Activated CD4-positive, alpha-beta T cell treated with anti-CD3 and anti-CD28 coated beads, Interleukin-2, amount 50 U/mL, for 48 hours (primary cell): ENCODE data around the gene CDCP1.
"Not testable (repeated sequence)": the region's sequence is repeated elsewhere in the genome, so short reads cannot be mapped to it uniquely, and the experiment has no call there.

Experiments used
- DNase-seq, 2 experiments: peaks; one replicate each; pipeline ENCODE4 v3.0.0-alpha.2; 2020

The CDCP1 gene

GRCh38 chr3:45053805-45054195 lies 92.4 kb downstream of the CDCP1 start:
- DNase-seq, result not testable (repeated sequence)

DNA sequence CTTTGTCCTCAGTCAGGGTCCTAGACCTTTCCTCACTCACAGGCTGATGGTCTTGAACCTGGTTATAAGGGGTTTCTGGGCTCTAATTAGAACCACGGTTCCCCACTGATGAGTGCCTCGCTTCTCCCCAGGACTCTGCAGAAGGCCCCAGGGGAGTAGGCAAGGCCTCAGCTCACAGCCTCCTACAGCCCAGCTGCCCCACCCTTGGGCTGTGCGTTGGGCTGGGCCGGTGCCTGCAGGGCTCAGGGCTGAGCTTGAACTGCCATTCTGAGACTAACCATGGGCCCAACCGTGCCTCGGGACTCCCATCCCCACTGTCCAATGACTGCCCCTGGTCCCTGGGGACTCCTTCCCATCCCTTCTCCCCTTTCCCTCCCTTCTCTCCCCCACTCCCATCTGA lies 94.5 kb downstream of the CDCP1 start:
- DNase-seq, result no peak

DNA sequence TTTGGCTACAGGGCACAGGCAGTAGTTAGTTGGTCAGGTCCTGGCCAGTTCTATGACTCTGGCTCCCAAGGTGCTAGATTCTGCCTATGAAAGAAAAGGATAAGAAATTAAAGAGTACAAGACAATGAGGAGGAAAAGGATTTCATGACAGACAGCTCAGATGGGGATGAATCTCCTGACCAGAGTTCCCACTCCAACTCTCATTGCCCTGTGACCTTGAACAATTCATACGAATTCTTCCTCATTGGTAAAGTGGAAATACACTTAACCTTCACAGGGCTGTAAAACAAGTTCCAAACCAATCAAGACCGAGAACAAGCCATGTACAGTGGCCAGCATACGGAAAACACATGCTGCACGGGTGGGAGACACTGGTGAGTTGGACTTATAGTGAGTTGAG lies 96.4 kb downstream of the CDCP1 start:
- no peak for DNase-seq

GRCh38 chr3:45048244-45048643 lies 97.9 kb downstream of the CDCP1 start:
- DNase-seq, result no peak

- no peak for DNase-seq
Measured at GRCh38 chr3:45043728-45044299, 102.4 kb downstream of the CDCP1 start.

DNA sequence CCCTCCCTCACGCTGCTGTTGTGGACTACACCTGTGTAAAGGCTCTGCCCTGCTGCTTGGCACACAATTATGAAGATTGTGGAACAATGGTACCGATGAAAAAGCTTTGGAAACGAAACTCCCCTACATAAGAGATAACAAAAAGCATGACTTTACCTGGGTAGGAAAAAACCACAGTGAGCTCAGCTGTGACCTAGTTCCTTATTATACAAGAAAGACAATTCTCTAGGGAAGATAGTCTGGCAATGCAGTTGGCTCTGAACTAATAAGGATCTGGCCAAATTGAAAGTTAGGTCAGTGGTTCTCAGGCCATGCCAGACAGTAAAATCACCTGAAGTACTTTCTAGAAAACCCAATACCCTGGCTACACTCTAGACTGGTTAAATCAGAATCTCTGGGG lies 104.0 kb downstream of the CDCP1 start:
- no peak for DNase-seq

- DNase-seq, result no peak
Measured at GRCh38 chr3:45041666-45042065, 104.5 kb downstream of the CDCP1 start.

DNA sequence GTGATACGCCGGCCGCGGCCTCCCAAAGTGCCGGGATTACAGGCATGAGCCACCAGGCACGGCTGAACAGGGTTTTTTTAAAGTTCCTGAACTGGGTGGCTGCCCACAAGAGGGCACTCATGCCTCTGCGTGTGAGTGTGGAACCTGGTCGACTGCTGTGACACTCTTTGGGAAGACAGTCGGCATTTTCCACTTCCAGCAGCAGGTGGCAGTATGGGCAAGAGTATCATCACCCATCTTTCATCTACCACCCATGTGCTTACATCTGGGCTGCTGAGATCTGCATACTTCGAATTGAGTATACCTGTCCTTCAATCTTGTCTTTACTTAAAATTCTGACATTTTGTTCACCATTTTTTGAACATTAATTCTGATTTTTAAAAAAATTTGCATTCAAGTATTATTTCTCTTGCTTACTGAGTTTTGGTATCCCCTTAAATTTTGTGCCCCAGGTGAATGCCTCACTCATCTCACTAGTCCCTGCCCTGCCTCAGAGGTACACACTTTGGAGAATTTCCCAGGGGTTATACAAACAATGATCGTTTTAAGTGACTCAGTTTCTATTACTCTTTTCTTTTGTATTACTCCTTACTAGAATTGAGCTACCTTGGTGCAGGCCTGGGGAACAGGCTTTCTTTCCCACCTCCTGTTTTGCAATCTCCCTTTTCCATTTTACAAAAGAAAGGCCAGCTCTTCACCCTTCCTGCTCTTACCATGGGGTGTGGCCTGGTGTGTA lies 108.3 kb downstream of the CDCP1 start:
- peak; percentile 92 to 95 for DNase-seq

DNA sequence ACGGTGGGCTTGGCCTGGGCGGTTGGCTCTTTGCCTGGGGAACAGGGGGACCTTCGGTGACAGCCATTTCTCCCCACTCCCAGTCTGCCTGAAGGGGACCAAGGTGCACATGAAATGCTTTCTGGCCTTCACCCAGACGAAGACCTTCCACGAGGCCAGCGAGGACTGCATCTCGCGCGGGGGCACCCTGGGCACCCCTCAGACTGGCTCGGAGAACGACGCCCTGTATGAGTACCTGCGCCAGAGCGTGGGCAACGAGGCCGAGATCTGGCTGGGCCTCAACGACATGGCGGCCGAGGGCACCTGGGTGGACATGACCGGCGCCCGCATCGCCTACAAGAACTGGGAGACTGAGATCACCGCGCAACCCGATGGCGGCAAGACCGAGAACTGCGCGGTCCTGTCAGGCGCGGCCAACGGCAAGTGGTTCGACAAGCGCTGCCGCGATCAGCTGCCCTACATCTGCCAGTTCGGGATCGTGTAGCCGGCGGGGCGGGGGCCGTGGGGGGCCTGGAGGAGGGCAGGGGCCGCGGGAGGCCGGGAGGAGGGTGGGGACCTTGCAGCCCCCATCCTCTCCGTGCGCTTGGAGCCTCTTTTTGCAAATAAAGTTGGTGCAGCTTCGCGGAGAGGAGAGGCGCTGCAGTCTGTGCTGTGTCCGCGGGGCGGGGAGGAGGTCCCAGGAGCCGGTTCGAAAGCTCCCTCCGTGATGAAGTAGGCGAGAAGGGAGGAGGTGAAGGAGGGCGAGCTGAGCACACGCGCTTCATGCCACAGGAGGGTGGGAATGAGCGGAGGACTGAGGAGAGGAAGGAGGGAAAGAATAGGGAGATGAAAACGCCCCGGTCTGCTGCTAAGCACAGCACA lies 110.5 kb downstream of the CDCP1 start:
- peak; percentile 24 to 37 for DNase-seq

DNA sequence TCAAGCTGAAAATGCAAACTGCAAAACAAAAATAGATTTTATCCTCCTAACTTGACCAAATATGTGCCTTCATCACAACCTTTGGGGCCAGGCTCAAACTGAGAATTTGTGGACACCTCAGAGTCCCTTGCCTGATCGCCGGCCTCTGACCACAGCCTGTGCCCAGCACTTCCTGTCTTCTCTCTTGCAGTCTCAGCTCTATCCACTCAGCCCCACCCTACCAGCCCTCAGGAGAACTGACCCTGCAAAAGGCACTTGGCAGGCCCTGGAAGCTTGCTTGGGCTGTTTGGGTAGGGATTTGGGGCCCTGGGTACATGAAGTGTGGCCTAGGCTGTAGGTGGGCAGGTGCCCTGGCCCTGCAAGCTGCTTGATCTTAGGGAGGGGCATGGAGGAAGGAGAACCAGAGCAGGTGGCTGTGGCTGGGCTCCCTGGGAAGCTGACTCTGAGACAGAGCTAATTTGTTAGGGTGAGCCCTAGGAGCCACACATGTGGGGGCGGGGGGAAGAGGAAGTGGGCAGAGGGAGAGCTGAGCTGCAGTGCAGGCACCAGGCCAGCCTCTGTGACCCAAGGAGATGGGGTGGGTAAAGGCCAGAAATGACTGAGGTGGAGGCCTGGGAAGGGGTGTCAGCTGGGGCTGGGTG lies 111.4 kb downstream of the CDCP1 start:
- DNase-seq, result peak; percentile 23 to 46

- no peak for DNase-seq
Measured at GRCh38 chr3:45033791-45034190, 112.4 kb downstream of the CDCP1 start.
